GM18511 (cell line): ENCODE results near the gene LYST.
"Not testable (repeated sequence)": the region's sequence is repeated elsewhere in the genome, so short reads cannot be mapped to it uniquely, and the experiment has no call there.

ENCODE experiments used
- ATAC-seq: cut with Tn5 transposase; IDR thresholded peaks from one replicate; pipeline ENCODE4 v1.9.1; 2021; ENCODE audit warnings: mild to moderate bottlenecking, moderate library complexity; ENCODE audit not compliant: unreplicated experiment

LYST gene

GRCh38 chr1:235776396-235776795 lies 90.3 kb downstream of the LYST start:
- ATAC-seq: no peak

GRCh38 chr1:235775246-235775860 lies 91.4 kb downstream of the LYST start:
- no peak for ATAC-seq

- ATAC-seq: peak; percentile 97
Measured at GRCh38 chr1:235767795-235768194, 98.9 kb downstream of the LYST start.

GRCh38 chr1:235766794-235767285 lies 99.9 kb downstream of the LYST start:
- ATAC-seq: no peak

- no peak for ATAC-seq
Measured at GRCh38 chr1:235763962-235764361, 102.7 kb downstream of the LYST start.

- ATAC-seq: no peak
Measured at GRCh38 chr1:235759336-235759735, 107.4 kb downstream of the LYST start.

- ATAC-seq: no peak
Measured at GRCh38 chr1:235758931-235759330, 107.8 kb downstream of the LYST start.

- ATAC-seq: no peak
Measured at GRCh38 chr1:235757587-235758096, 109.1 kb downstream of the LYST start.

- not testable (repeated sequence) for ATAC-seq
Measured at GRCh38 chr1:235754186-235754585, 112.5 kb downstream of the LYST start.

GRCh38 chr1:235749755-235750300 lies 116.9 kb downstream of the LYST start:
- no peak for ATAC-seq

- no peak for ATAC-seq
Measured at GRCh38 chr1:235748747-235749146, 118.0 kb downstream of the LYST start.

GRCh38 chr1:235746245-235746644 lies 120.5 kb downstream of the LYST start:
- ATAC-seq: no peak

GRCh38 chr1:235745503-235746136 lies 121.1 kb downstream of the LYST start:
- no peak for ATAC-seq

- no peak for ATAC-seq
Measured at GRCh38 chr1:235742914-235743599, 123.6 kb downstream of the LYST start.

GRCh38 chr1:235741294-235741693 lies 125.4 kb downstream of the LYST start:
- ATAC-seq: no peak

- no peak for ATAC-seq
Measured at GRCh38 chr1:235739631-235740030, 127.1 kb downstream of the LYST start.

- no peak for ATAC-seq
Measured at GRCh38 chr1:235739124-235739523, 127.6 kb downstream of the LYST start.

GRCh38 chr1:235737751-235738150 lies 129.0 kb downstream of the LYST start:
- no peak for ATAC-seq

GRCh38 chr1:235736263-235736662 lies 130.4 kb downstream of the LYST start:
- no peak for ATAC-seq

GRCh38 chr1:235735621-235736020 lies 131.1 kb downstream of the LYST start:
- ATAC-seq: no peak

GRCh38 chr1:235734335-235734734 lies 132.4 kb downstream of the LYST start:
- ATAC-seq: no peak

- no peak for ATAC-seq
Measured at GRCh38 chr1:235730007-235730406, 136.7 kb downstream of the LYST start.
